ENCODE measurements around the gene NUP155. TPM values are rescaled to one million over a fixed set of nuclear protein-coding genes. Genes with fewer than 3 reads are reported as not detected.
"Not testable (repeated sequence)": the region's sequence is repeated elsewhere in the genome, so short reads cannot be mapped to it uniquely, and the experiment has no call there.

The NUP155 gene
- total and polyA plus RNA-seq, 2 of the 4 experiments (the other 2 are of a cell fraction): 7.5 to 43.9 TPM

GRCh38 chr5:37268100-37268499, 102.8 kb downstream of the NUP155 start:
- H2BK120ac ChIP-seq (ENCODE audit: low read depth, low read length); in situ Hi-C loops (cut with MboI; ENCODE audit: low sequenced_read_pairs); H2AK9ac ChIP-seq (replicated peaks; ENCODE audit: low read depth, low read length, poor library complexity); H2BK15ac ChIP-seq (ENCODE audit: low read depth, low read length); H4K91ac ChIP-seq (ENCODE audit: insufficient read depth, low read depth, low read length); ATAC-seq (ENCODE audit: low read depth); H3K36me3 ChIP-seq (ENCODE audit: control insufficient read depth, insufficient read depth, low read length); CTCF ChIA-PET; H2BK20ac ChIP-seq (ENCODE audit: low read depth, low read length); dilution Hi-C loops (cut with HindIII; ENCODE audit: low sequenced_read_pairs, unreplicated experiment); H3K23ac ChIP-seq (ENCODE audit: low read depth, low read length); H3K4ac ChIP-seq (ENCODE audit: low read depth, low read length); H2BK5ac ChIP-seq (ENCODE audit: low read depth, low read length, poor library complexity, severe bottlenecking); H4K8ac ChIP-seq (ENCODE audit: low read depth in 2 of 2, low read length in 2 of 2); H3K27ac ChIP-seq (ENCODE audit: insufficient read depth, low read length); H3K9ac ChIP-seq (ENCODE audit: low read depth, low read length); H4K20me1 ChIP-seq (ENCODE audit: insufficient read depth, low read length); H3K27me3 ChIP-seq (ENCODE audit: control insufficient read depth, insufficient read depth, low read length); H3K4me2 ChIP-seq (ENCODE audit: low read depth, low read length); H3K56ac ChIP-seq (ENCODE audit: extremely low read depth, insufficient read depth, low read length); H3K4me1 ChIP-seq (ENCODE audit: control insufficient read depth, insufficient read depth, low read length); H3K14ac ChIP-seq (replicated peaks; ENCODE audit: low read depth, low read length); intact Hi-C loops (cut with micrococcal nuclease); H3K18ac ChIP-seq (ENCODE audit: low read depth, low read length); H2AFZ ChIP-seq (replicated peaks; ENCODE audit: low read length, poor library complexity); DNase-seq; H3K9me1 ChIP-seq (ENCODE audit: insufficient read depth, low read length); H4K5ac ChIP-seq (ENCODE audit: low read depth, low read length); H2AK5ac ChIP-seq (ENCODE audit: low read depth, low read length); H3K4me3 ChIP-seq (ENCODE audit: insufficient read depth, low read depth, low read length); H3K79me1 ChIP-seq (ENCODE audit: low read depth in 1 of 2, low read length in 2 of 2); BruUV-seq (replicated peaks); H3K9me3 ChIP-seq (ENCODE audit: control insufficient read depth, insufficient read depth, low read length); POLR2A ChIA-PET (ENCODE audit: unreplicated experiment): not testable (repeated sequence)

Data from IMR-90 (cell line).